GM12874 (cell line): ENCODE data around the gene MRPL2.

Experiments
- CTCF ChIP-seq: IDR thresholded peaks from 2 replicates; pipeline ENCODE4 v1.5.1; 2011; ENCODE audit warnings: low read depth, mild to moderate bottlenecking, control low read depth, low read length, moderate library complexity; ENCODE audit not compliant: insufficient read depth

MRPL2 gene

GRCh38 chr6:43078691-43079090, 19.5 kb upstream of the MRPL2 start:
- TF ChIP-seq CTCF, result no peak

- TF ChIP-seq CTCF, result no peak
These were observed 18.8 kb upstream of the MRPL2 start for GRCh38 chr6:43077981-43078511.

DNA sequence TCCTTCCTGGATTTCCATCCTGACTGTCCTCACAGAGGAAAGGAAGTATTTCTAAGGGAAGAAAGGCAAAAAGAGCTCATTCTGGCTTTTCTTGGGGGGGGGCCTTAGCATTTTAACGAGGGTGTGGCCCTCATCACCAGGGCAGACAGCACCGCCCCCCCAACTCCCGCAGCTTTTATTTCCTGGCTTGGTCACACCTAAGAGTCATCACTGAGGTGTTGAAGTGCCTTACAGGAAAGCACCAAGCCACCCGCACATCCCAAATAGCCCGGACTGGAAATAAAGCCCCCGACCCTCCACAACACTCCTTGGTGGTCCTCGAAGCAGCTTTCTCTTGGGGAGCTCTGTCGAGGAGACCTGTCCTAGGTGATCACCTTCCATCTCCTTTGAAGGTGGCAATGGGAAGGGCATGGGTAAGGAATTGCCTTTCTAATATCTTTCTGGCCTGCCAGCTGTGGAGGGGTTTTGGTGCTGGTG, 18.1 kb upstream of the MRPL2 start:
- no peak for TF ChIP-seq CTCF

- no peak for TF ChIP-seq CTCF
These were observed 17.5 kb upstream of the MRPL2 start for GRCh38 chr6:43076464-43077332.

DNA sequence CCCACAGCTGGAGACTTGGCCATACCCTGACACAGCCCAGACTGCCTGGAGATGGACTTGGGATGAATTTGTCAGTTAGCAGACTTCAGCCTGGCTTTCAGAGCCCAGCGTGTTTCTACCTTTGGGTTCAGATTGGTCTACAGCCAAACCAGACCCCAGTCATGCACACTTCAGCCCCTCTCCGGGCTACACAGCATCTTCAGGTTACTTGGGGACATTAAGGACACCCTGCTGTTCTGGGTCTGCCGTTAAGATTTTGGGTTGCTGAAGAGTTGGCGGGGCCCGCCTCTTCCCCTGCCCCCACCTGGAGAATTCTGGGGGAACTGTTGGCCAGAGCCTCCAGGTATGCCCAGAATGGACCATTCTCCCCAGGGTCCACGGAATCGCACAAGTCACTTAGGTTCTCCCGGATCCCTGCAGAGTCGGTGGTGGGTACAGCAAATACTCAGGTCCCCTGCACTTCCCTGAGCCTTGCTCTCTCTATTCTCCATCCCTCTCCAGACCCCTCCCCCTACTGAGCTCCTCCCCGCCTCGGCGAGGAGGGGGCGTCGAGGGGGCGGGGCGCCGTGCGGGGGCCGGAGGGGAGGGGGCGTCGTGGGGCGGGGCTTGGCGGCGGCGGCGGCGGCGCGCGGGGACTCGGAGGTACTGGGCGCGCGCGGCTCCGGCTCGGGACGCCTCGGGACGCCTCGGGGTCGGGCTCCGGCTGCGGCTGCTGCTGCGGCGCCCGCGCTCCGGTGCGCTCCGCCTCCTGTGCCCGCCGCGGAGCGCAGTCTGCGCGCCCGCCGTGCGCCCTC, 16.6 kb upstream of the MRPL2 start, which contains the start of gene PTK7:
Gene PTK7 (plus strand): TSS at position 645 of the 794 bp plus-strand sequence. CDS start 175 bp downstream, outside the sequence.
- TF ChIP-seq CTCF, result no peak

DNA sequence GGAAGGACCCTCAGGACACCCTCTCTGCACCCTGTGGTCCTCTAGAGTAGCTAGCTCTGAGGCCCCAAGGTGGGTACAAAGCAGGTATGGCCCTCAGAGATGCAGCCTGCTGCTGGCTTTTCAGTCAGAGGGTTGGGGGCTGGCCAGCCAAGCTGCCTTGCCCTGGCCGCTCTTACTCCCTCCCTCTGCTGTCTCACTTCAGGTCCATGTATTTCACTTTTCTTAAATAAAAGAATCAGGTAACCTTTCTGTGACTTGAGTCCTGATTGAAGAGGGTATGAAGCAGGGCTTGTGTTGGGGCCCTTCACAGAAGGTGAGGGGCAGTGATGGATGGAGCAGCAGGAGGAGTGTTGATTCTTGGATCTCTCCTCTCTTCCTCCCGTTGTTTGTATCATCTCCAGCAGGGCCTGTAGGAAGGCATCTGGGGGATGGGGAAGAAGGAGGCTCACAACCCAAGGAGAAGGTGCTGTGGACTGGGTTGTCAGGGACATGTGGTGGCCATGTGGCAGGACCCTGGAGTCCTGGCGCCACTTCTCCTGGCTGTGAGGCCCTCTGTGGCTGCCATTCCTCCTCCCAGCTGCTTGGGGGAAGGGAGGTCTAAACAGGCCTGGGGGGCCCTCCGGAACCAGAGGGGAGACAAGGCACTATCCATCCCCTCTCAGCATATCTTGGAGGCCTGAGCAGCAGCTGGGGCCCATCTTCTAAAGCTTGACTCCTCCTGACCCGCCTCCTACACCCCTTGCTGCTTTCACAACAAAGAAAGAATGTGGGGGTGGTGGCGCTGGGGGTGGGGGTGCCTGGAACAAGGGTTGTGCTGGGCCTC, 15.8 kb upstream of the MRPL2 start:
- TF ChIP-seq CTCF, result no peak
